Endometrium (tissue), 2 donors: ENCODE results near the gene ANKAR.
A peak's percentile ranks its signal among the peaks of the same experiment; 100 is the strongest.
"Not testable (repeated sequence)": the region's sequence is repeated elsewhere in the genome, so short reads cannot be mapped to it uniquely, and the experiment has no call there.

Experiments used
- FAIRE-seq: peaks from 2 replicates; lab custom pipeline; 2012; peaks lifted over from hg19 to GRCh38; lab: Jason Lieb, UNC
- donor health status: control.
- donor health status: control.

Gene ANKAR

DNA sequence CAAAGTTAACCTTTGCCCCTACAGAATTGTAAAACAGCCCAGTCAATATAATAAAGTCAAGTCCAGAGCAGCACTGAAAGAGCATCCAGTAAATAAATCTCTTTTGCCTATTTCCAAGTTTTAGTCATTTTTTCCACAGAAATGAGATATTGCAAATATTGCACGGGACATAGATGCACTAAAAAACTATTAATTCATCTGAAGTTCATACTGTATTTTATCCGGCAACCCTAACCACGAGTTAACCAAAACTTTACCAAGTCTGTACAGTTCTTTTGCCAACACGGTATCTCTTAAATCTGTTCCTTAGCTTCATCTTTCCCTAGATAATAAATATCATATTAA is 13.7 kb upstream of the ANKAR start:
- no peak for FAIRE-seq

DNA sequence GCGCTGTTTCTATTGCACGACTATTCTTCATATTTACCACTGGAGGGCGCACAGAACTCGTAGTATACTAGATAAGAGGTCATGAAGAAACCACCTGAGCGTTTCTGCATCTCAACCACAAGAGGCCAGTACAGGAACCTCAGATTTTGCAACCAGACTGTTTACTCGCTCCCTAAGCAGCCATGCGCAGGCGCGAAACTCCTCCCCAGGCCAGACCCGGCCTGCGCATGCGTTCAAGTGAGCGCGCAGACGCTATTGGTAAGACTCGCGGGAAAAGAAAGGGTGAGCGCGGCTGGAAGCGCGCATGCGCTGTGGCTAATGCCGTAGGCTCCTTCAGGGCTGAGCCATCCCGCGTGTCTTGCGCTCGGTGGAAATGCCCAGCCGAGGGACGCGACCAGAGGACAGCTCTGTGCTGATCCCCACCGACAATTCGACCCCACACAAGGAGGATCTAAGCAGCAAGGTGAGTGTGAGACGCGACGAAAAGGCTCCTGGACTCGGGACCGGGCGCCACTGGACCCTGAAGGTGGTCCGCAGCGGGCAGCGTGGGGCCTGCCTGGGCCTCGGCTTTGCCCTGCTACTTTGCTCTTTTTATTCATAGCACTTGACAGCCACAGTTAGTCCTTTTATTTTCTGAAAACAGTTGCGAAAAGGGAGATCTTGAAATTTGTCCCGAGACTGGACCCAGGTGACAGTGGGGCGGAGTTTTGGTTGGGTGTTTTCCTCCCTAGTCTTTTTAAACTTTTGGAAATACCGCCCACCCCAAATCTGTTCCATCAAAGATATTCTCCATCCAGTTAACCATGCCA is 13.1 kb upstream of the ANKAR start, which contains the start of gene ASNSD1:
ASNSD1 (plus strand) TSS at position 312 of the 809 bp plus-strand sequence. CDS start 4,674 bp downstream, outside the sequence.
- FAIRE-seq = peak; percentile 99

DNA sequence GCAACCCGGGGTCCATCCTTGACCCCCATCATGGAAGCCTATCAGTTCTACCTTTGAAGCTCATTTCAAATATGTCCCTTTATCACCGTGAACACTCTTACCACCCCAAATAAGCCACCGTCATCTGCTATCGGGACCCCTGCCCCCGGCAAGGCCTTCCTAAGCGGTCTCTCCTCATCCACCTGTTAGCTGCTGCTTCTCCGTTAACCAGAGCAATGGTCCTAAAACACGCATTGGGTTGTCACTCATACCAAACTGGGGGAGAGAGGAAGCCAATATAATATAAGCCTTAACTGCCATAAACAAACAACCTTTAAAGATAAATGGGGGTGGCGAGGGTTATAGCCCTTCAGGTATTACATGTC is 12.5 kb upstream of the ANKAR start:
- FAIRE-seq = no peak

DNA sequence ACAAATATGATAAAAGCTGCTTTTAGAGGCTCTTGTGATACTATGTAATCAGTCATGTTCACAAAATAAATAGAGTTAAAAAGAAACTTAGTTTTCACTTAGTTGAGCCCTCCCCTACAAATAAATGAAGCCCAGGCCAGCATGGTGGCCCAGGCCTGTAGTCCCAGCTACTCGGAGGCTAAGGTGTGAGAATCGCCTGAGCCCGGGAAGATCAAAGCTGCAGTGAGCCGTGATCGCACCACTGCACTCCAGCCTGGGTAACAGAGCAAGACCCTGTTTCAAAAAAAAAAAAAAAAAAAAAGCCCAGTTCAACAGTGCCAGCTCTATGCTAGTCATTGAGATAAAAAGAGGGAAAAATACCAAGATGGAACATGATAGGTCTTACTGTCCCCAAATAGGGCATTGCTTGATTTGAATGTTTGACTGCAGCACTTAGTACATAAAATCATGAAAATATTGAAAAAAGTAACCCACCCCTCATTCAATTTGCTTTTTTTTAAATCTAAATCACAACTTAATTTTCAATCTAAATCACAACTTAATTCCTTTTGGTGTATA is 11.7 kb upstream of the ANKAR start:
- FAIRE-seq = no peak

DNA sequence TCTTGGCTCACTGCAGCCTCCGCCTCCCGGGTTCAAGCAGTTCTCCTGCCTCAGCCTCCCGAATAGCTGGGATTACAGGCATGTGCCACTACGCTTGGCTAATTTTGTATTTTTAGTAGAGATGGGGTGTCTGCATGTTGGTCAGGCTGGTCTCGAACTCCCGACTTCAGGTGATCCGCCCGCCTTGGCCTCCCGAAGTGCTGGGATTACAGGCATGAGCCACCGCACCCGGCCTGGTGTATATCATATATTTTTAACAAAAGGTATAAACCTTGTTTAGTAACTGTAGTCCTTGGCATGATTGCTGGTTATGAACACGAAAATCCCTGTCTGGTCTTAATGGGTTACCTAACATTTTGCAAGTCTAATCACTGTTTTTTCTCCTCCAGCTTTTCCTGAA is 11.2 kb upstream of the ANKAR start:
- FAIRE-seq = not testable (repeated sequence)

DNA sequence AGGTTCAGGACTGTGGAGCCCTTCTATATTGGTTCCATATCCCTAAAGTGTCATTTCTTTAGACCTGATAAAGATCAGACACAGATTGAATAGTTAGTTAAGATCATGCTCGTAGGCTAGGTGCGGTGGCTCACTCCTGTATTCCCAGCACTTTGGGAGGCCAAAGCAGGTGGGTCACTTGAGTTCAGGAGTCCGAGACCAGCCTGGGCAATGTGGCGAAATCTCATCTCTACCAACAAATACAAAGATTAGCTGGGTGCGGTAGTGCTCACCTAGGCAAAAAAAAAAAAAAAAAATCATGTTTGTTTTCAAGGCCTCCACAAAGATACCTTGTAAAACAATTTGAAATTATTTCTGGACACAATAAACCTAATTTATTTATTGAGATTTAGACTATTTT is 4.6 kb upstream of the ANKAR start:
- FAIRE-seq = no peak

DNA sequence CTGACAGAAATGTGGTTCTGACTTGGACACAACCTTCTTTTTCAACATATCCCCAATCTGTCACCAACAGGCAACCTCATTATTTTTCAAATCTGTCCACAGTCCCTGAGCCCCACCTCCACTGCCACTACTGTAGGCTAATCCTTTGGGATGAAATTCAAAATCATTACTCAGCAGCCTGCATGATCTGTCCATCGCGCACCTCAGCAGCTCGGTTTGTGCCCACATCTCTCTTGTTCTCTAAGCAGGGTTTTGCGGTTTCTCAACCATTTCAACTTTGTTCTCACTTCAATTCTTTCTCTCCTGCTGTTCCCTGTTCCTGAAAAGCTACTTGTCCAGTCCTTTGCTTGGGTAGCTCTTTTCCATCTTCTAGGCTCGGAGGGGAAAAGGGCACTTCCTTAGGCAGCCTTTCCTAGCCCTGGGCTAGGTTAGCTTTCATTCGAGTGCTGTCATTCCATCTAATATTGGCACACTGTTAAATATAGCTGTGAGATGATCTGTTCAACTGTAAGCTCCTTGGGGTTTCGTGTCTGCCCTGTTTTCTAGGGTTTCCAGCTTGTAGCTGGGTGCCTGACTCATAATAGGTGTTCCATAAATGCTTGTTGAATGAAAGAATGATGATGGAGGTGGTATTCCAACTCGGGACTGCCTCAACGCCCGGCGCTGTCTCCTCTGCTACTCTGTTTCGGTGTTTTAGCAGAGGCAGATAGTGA is 653 bp upstream of the ANKAR start:
- no peak for FAIRE-seq

DNA sequence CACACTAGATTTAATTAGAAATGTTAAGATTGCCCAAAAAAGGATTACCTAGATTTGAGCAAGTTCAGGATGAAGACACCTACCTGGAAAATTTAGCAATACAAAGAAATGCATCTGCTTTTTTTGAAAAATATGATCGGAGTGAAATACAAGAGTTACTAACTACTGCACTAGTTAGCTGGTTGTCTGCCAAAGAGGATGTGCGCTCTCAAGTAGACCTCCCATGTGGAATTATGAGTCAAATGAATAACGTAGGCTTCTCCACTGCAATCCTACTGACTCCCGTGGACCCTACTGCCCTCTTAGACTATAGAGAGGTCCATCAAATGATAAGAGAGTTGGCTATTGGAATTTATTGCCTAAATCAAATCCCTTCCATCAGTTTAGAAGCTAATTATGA is 2.0 kb downstream of the ANKAR start:
- no peak for FAIRE-seq

DNA sequence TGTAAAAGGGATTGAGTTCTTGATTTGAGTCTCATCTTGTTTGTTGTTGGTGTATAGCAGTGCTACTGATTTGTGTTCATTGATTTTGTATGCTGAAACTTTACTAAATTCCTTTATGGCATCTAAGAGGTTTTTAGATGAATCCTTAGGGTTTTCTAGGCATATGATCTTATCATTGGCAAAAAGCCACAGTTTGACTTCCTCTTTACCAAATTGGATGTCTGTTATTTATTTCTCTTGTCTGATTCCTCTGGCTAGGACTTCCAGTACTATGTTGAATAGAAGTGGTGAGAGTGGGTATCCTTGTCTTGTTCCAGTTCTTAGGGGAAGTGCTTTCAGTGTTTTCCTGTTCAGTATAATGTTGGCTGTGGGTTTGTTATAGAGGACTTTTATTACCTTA is 4.8 kb downstream of the ANKAR start:
- FAIRE-seq = no peak

DNA sequence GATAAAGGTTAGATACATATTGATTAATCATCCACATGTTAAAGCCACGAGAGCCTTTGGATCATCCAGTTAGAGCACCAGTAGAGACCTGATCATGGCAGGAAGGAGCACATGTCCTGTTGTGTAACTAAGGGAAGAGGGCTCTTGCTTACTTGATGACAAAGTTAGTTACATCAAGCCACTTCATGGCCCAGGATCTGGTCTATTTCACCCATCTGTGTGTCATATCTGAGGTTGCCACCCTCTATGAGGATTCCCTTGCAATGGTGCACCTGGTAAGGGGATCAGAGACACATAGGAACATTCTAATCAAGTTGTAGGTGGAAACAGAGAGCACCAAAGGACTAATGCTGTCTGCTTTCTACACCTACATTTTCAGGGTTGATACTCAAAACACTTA is 6.7 kb downstream of the ANKAR start:
- no peak for FAIRE-seq

DNA sequence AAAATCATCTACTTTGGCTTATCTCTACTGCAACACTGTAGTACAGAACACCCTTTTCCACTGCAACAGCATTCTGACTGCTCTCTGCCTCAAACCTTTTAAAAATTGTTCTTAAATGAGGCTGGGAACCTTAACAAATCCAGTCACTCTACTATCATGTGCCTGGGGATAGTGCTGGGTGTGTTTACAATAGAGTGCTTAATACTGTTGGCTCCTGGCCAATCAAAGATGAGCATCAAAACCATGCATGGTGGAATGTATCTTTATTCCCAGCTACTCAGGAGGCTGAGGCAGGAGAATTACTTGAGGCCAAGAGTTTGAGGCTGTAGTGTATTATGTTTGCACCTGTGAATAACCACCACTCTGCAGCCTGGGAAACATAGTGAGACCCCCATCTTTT is 7.4 kb downstream of the ANKAR start:
- no peak for FAIRE-seq

DNA sequence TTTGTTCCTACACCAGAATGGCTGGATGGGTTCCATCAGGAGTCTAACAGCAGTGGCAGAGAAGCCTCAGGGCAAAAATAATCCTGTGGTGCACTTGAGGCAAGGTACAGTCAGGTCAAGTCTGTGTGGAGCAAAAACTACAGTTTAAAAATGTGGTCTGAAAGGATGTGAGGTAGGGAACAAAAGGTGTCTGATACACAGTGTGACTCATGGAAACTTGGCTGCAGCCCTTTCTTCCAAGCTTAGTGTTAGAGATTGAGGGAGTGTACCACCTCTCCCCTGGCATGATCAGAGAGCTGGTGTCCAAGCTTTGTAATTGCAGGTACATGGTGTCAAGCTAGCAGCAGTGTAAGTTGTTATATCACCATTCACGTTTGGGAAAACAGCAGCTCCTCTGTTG is 8.9 kb downstream of the ANKAR start:
- FAIRE-seq = no peak

DNA sequence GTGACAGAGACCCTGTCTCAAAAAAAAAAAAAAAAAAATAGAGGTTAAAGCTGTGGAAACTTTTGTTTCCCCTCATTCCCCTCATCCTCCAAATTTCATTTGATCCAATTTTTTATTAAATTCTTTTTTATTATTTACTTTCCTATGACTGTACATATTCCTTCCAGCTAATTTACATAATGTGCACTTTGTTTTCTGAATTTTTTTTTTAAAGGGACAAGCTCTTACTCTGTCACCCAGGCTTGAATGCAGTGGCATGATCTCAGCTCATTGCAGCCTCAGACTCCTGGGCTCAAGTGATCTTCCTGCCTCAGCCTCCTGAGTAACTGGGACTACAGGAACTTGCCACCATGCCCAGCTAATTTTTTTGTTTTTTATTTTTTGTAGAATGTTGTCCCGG is 10.3 kb downstream of the ANKAR start:
- FAIRE-seq = no peak

DNA sequence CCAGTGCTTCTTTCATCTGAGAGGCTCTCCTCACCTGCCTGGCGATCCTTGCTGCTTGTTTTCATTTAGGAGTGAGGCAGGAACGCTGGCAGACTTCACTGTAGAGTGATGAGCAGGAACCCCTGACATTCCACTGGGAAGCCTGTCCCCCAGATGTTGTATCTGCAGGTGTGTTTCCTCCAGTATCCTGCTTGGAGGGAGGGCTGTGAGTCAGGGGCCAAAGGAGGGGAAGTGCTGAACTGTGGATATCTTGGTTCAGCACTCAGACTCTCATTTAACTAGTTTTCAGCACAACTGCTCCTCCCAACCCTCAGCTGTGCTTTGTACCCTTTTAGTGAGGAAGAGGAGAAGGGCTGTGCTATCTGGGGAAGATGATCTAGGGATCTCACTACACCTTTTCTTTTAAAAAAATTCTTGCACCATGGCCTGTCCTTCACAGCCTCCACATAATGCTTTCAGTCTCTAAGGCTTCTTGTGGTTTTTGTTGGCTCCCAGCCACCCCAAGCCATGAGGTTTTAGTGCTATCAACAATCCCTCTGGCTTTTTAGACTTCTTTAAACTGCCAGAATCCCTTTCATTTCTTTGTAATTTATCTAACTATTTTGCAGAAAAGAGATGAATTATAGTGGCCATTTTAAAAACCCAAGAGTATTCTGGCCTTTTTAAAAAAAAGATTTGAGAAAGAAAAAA is 11.2 kb downstream of the ANKAR start:
- no peak for FAIRE-seq

DNA sequence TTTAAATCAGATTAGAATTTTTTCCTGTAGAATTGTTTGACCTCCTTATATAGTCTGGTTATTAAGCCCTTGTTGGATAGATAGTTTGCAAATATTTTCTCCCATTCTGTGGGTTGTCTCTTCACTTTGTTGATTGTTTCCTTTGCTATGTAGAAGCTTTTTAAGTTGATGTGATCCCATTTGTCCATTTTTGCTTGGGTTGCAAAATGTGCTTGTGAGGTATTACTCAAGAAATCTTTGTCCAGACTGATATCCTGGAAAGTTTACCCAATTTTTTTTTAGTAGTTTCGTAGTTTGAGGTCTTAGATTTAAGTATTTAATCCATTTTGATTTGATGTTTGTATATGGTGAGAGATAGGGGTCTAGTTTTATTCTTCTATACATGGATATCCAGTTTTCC is 13.3 kb downstream of the ANKAR start:
- FAIRE-seq = not testable (repeated sequence)

DNA sequence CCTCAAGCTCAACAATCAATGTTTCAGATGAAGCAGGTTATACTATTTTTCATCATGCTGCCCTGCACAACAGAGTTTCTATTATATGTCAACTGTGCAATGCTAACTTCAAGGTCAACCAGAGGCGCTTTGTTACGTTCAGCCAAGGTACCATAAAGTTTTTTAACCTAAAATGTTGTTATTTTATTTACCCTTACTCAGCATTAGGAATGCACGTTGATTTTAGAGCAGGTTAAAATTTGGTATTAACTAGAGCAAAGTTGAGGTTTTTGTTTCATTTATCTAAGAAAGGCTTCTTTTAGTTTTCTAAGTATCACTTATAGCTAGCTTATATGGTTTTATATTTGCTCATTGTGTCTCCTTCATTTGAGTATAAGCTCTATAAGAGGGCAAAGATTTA is 21.8 kb downstream of the ANKAR start:
- no peak for FAIRE-seq

DNA sequence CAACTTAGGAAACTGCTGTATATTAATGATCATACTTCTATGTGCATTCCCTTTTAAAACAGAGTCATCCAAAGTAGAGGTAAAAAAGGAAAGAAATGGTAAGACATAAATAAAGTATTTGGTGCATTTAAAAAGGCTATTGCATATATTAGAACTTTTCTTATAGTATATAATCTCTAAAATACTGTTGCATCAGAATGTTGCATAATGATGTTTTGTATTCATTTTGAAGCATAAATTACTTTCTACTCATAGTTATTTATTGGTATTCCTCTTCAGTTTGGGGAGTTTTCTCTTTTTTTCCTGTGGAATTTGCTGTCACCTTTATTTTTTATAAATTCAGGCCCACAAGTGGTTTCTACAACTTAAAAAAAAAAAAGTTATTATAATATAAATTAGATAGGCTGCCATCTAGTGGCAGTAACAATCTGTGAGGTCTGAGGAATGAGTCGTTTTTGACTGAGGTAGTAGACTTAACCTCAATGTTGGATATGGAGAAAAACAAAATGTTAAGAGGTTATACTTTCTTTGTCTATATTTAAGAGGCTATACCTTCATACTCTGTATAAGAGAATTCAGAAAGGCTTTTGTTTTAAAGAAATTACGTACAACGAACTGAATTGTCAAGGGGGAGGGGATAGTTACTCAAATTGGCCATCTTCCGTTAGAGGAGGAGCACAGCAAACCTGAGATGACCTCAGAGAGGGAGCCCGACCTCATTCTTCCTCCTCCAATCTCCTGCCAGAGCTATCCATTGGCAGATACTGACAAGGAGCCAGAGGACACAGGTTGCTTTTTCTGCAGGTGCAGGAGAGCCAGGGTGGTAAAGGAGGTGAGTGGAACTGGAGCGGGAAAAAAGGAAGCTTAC is 23.8 kb downstream of the ANKAR start:
- peak; percentile 93 for FAIRE-seq

DNA sequence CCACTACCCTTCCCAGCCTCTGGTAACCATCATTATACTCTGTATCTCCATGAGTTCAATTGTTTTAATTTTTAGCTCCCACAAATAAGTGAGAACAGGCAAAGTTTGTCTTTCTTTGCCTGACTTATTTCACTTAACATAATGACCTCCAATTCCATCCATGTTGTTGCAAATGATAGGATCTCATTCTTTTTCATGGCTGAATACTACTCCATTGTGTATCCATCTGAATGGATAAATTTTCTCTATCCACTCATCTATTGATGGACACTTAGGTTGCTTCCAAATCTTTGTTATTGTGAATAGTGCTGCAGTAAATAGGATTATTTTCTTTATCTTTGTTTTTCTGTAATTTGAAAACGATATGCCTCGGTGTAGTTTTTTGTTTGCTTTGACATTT is 26.2 kb downstream of the ANKAR start:
- no peak for FAIRE-seq

DNA sequence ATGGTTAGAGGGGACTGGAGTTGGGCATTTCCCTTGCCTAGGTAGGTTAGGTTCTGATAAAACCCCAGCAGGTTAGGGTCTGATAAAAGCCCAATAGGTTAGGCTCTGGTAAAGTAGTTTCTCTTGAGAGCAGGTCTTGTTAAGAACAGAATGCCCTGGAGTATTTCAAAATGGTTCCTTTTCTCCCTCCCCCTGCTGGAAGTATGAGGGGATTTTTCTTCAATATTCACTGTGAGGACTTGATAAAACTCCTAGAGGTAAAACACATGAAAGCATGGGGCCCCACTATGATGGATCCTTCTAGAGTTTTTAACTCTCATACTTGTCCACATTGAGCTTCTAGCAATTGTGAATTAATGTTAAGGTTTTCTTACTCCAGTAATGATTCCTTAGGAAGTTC is 27.6 kb downstream of the ANKAR start:
- no peak for FAIRE-seq

DNA sequence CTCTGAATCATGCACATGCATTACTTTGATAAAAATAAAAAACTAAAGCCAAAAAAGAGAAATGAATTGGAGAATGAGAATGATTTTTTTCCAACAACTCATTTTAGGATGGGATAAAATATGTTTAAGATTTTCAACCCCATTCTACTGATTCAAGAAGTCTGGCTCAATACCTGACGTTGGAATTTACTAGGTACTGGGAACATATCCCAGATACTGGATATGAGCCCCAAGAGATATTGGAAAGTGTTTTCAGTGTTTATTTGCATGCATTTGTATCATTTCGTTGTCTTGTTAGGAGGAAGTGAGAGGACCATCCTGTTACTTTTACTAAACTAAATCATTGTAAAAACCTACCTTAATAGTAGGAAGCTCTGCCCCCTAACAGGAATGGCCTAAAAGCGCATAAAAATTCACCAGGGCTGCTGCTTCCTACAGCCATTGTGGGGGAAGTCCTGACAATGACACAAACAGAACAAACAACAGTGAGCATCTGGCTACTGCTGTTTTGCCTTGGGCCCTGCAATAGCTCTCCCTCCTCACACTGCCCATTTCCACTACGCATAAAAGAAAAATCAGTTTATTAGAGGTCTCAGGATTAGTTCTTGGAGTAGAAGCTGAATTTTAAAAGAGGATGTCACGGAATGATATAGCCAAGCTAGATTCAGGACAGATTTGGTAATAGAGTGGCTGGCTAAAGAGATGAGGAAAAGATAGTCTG is 35.2 kb downstream of the ANKAR start:
- no peak for FAIRE-seq

DNA sequence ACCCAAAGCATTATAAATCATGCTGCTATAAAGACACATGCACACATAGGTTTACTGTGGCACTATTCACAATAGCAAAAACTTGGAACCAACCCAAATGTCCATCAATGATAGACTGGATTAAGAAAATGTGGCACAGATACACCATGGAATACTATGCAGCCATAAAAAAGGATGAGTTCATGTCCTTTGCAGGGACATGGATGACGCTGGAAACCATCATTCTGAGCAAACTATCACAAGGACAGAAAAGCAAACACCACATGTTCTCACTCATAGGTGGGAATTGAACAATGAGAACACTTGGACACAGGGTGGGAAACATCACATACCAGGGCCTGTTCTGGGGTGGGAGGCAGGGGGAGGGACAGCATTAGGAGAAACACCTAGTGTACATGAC is 43.1 kb downstream of the ANKAR start:
- not testable (repeated sequence) for FAIRE-seq
